Measurements from ENCODE around the gene NIT1.

GRCh38 chr1:161069241-161069640, 48.7 kb upstream of the NIT1 start:
- TF ChIP-seq, protein P1, sequence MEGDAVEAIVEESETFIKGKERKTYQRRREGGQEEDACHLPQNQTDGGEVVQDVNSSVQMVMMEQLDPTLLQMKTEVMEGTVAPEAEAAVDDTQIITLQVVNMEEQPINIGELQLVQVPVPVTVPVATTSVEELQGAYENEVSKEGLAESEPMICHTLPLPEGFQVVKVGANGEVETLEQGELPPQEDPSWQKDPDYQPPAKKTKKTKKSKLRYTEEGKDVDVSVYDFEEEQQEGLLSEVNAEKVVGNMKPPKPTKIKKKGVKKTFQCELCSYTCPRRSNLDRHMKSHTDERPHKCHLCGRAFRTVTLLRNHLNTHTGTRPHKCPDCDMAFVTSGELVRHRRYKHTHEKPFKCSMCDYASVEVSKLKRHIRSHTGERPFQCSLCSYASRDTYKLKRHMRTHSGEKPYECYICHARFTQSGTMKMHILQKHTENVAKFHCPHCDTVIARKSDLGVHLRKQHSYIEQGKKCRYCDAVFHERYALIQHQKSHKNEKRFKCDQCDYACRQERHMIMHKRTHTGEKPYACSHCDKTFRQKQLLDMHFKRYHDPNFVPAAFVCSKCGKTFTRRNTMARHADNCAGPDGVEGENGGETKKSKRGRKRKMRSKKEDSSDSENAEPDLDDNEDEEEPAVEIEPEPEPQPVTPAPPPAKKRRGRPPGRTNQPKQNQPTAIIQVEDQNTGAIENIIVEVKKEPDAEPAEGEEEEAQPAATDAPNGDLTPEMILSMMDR (conservative IDR thresholded peaks at IDR 0.05; ENCODE audit: low read length): no peak
- TF ChIP-seq EZH2phosphoT487 (IDR thresholded peaks at IDR 0.05; ENCODE audit: borderline replicate concordance): no peak
